ENCODE results near the gene RANBP6. TPM values are rescaled to one million over a fixed set of nuclear protein-coding genes. Genes with fewer than 3 reads are reported as not detected.
A peak's percentile ranks its signal among the peaks of the same experiment; 100 is the strongest.
"Not testable (repeated sequence)": the region's sequence is repeated elsewhere in the genome, so short reads cannot be mapped to it uniquely, and the experiment has no call there.

Gene RANBP6
- 19.5 TPM for total RNA-seq
- polyA plus RNA-seq (ENCODE audit: insufficient read depth, low read depth, low replicate concordance) = 9.5 TPM
- long read RNA-seq, donor 1, full-length matches to known transcripts = 28 of 28 reads
- long read RNA-seq, donor 1, partial matches to known transcripts = 0 of 28 reads
- long read RNA-seq, donor 1, other reads (novel, unspliced or antisense) = 0 of 28 reads
- long read RNA-seq, donor 2, full-length matches to known transcripts = 12 of 12 reads
- long read RNA-seq, donor 2, partial matches to known transcripts = 0 of 12 reads
- long read RNA-seq, donor 2, other reads (novel, unspliced or antisense) = 0 of 12 reads
- long read RNA-seq, donor 3, full-length matches to known transcripts = 19 of 19 reads
- long read RNA-seq, donor 3, partial matches to known transcripts = 0 of 19 reads
- long read RNA-seq, donor 3, other reads (novel, unspliced or antisense) = 0 of 19 reads
- long read RNA-seq, donor 4, full-length matches to known transcripts = 20 of 20 reads
- long read RNA-seq, donor 4, partial matches to known transcripts = 0 of 20 reads
- long read RNA-seq, donor 4, other reads (novel, unspliced or antisense) = 0 of 20 reads
- long read RNA-seq, donor 5, full-length matches to known transcripts = 3 of 3 reads
- long read RNA-seq, donor 5, partial matches to known transcripts = 0 of 3 reads
- long read RNA-seq, donor 5, other reads (novel, unspliced or antisense) = 0 of 3 reads
- long read RNA-seq, donor 6, full-length matches to known transcripts = 33 of 33 reads
- long read RNA-seq, donor 6, partial matches to known transcripts = 0 of 33 reads
- long read RNA-seq, donor 6, other reads (novel, unspliced or antisense) = 0 of 33 reads
- long read RNA-seq, donor 7, full-length matches to known transcripts = 10 of 10 reads
- long read RNA-seq, donor 7, partial matches to known transcripts = 0 of 10 reads
- long read RNA-seq, donor 7, other reads (novel, unspliced or antisense) = 0 of 10 reads
- long read RNA-seq, donor 8, full-length matches to known transcripts = 25 of 25 reads
- long read RNA-seq, donor 8, partial matches to known transcripts = 0 of 25 reads
- long read RNA-seq, donor 8, other reads (novel, unspliced or antisense) = 0 of 25 reads
- long read RNA-seq, donor 9, full-length matches to known transcripts = 15 of 15 reads
- long read RNA-seq, donor 9, partial matches to known transcripts = 0 of 15 reads
- long read RNA-seq, donor 9, other reads (novel, unspliced or antisense) = 0 of 15 reads
- long read RNA-seq, donor 10, full-length matches to known transcripts = 27 of 27 reads
- long read RNA-seq, donor 10, partial matches to known transcripts = 0 of 27 reads
- long read RNA-seq, donor 10, other reads (novel, unspliced or antisense) = 0 of 27 reads

DNA sequence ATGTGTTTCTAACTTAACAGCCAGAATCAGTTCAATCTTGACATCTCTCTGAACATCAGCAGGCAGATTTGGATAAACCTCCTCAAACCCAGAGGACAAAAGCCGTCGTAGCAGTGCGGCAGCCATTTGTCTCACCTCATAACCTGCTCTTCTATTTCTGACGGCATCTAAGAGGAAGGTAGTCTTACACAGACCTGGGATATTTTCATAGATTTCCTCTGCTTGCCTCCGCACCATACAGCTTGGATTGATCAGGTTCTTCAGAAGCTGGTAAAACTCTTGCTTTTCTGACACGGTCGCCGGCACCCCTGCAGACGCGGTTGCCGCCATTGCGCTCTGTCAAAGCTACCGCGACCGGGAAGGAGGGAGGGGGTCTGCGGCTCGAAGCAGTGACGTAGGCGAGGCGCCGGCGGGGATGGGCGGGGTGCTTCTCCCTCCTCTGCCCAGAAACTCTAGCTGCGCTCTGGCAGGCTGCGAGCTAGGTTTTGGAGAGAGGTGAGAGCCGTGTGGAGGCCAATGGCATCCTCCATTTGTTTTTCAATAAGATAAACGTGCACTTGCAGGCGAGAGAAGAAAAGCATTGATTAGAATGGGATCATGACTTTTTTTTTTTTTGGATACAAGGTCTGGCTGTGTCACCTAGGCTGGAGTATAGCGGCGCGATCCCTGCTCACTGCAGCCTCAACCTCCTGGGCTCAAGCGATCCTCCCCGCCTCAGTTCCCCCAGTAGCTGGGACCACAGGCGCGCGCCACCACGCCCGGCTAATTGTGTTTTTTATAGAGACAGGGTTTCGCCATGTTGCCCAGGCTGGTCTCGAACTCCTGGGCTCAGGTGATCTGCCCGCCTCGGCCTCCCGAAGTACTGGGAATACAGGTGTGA, at the start of gene RANBP6:
Gene RANBP6, minus strand, starts transcription at position 347 of the 880 bp plus-strand sequence. Its CDS starts 17 bp downstream, at position 330.
- intact Hi-C loops (cut with DNase I) = no loop called here
- Histone ChIP-seq H3K4me1 (ENCODE audit: control insufficient read depth in 2 of 3, insufficient read depth in 2 of 3, low read depth in 1 of 3, low read length in 3 of 3) (peaks cover 5 to 8% (median 7%) of the 10 kb centered on the region in 3 donors), H3K9me3 (ENCODE audit: control insufficient read depth in 2 of 3, insufficient read depth in 1 of 3, low read length in 3 of 3) (no peaks in the 10 kb centered on the region), H3K36me3 (ENCODE audit: control insufficient read depth in 2 of 3, insufficient read depth in 3 of 3, low read length in 3 of 3) (peaks cover 0 to 9% (median 5%) of the 10 kb centered on the region in 3 donors), H3K27ac (ENCODE audit: low read depth in 2 of 2, low read length in 2 of 2) (peak within 1 kb of the TSS; percentile 26 to 82), H3K27me3 (ENCODE audit: control insufficient read depth, insufficient read depth, low read length) (no peaks in the 10 kb centered on the region), H3K9ac (ENCODE audit: low read length in 3 of 3) (peak within 1 kb of the TSS; percentile 78 to 98 (median 97)), H3K4me3 (ENCODE audit: low read length in 3 of 3) (peak within 1 kb of the TSS; percentile 93 to 98 (median 96))
- FAIRE-seq (no peak), DNase-seq (peak; percentile 95 to 97 (median 96))
- TF ChIP-seq, protein P1, sequence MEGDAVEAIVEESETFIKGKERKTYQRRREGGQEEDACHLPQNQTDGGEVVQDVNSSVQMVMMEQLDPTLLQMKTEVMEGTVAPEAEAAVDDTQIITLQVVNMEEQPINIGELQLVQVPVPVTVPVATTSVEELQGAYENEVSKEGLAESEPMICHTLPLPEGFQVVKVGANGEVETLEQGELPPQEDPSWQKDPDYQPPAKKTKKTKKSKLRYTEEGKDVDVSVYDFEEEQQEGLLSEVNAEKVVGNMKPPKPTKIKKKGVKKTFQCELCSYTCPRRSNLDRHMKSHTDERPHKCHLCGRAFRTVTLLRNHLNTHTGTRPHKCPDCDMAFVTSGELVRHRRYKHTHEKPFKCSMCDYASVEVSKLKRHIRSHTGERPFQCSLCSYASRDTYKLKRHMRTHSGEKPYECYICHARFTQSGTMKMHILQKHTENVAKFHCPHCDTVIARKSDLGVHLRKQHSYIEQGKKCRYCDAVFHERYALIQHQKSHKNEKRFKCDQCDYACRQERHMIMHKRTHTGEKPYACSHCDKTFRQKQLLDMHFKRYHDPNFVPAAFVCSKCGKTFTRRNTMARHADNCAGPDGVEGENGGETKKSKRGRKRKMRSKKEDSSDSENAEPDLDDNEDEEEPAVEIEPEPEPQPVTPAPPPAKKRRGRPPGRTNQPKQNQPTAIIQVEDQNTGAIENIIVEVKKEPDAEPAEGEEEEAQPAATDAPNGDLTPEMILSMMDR (IDR thresholded peaks at IDR 0.05; ENCODE audit: borderline replicate concordance, extremely low read depth, insufficient read depth) = peak; percentile 0

DNA sequence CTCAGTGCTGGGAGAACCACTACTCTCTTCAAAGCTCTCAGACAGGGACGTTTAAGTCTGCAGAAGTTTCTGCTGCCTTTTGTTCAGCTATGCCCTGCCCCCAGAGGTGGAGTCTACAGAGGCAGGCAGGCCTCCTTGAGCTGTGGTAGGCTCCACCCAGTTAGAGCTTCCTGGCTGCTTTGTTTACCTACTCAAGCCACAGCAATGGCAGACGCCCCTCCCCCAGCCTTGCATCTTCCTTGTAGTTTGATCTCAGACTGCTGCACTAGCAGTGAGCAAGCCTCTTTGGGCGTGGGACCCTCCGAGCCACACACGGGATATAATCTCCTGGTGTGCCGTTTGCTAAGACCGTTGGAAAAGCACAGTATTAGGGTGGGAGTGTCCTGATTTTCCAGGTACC, 47.7 kb upstream of the RANBP6 start:
- H3K4me3 ChIP-seq (ENCODE audit: low read length in 3 of 3); H3K4me1 ChIP-seq (ENCODE audit: control insufficient read depth in 2 of 3, insufficient read depth in 2 of 3, low read depth in 1 of 3, low read length in 3 of 3); DNase-seq; H3K9ac ChIP-seq (ENCODE audit: low read length in 3 of 3); FAIRE-seq; H3K9me3 ChIP-seq (ENCODE audit: control insufficient read depth in 2 of 3, insufficient read depth in 1 of 3, low read length in 3 of 3); H3K27me3 ChIP-seq (ENCODE audit: control insufficient read depth, insufficient read depth, low read length); H3K27ac ChIP-seq (ENCODE audit: low read depth in 2 of 2, low read length in 2 of 2); H3K36me3 ChIP-seq (ENCODE audit: control insufficient read depth in 2 of 3, insufficient read depth in 3 of 3, low read length in 3 of 3): not testable (repeated sequence)
- intact Hi-C loops (cut with DNase I) = loop anchor here (5.0 kb wide), 1 partner anchor 171 kb away; the partner anchor contains the start of gene MLANA

DNA sequence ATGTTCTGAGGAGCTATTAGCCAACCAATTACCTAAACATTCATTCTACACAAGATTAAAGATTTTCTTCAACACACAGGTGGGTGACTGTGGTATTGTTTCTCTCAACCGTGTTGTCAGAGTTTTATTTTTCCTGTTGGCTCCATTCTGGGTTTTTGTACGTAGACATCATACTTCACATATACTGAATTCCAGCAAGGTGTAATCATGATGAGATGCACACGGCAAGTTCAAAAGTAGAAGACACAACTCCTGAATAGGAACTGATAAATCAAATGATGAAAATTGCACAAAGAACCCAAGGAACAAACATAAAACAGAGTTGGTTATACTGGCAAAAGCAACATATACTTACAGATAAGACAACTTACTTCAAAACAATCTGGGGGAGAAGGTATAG, 40.2 kb upstream of the RANBP6 start:
- Histone ChIP-seq H3K4me1 (ENCODE audit: control insufficient read depth in 2 of 3, insufficient read depth in 2 of 3, low read depth in 1 of 3, low read length in 3 of 3) (no peaks in the 10 kb centered on the region), H3K4me3 (ENCODE audit: low read length in 3 of 3) (no peak overlapping the region), H3K9me3 (ENCODE audit: control insufficient read depth in 2 of 3, insufficient read depth in 1 of 3, low read length in 3 of 3) (no peaks in the 10 kb centered on the region), H3K9ac (ENCODE audit: low read length in 3 of 3) (no peak overlapping the region), H3K27ac (ENCODE audit: low read depth in 2 of 2, low read length in 2 of 2) (no peak overlapping the region), H3K27me3 (ENCODE audit: control insufficient read depth, insufficient read depth, low read length) (no peaks in the 10 kb centered on the region), H3K36me3 (ENCODE audit: control insufficient read depth in 2 of 3, insufficient read depth in 3 of 3, low read length in 3 of 3) (no peaks in the 10 kb centered on the region)
- TF ChIP-seq, protein P1 (IDR thresholded peaks at IDR 0.05; ENCODE audit: borderline replicate concordance, extremely low read depth, insufficient read depth) = no peak
- intact Hi-C loops (cut with DNase I) = no loop called here
- DNase-seq (no peak), FAIRE-seq (no peak)
